ENCODE data around the gene ARFIP2. TPM values are rescaled to one million over a fixed set of nuclear protein-coding genes. Genes with fewer than 3 reads are reported as not detected.
A peak's percentile ranks its signal among the peaks of the same experiment; 100 is the strongest.

ARFIP2 gene
- total and polyA plus RNA-seq, 10 of the 15 experiments (the other 5 are each of a cell fraction or from before 2014, with no cell fraction given): 11.7 to 59.8 (median 48.0) TPM

DNA sequence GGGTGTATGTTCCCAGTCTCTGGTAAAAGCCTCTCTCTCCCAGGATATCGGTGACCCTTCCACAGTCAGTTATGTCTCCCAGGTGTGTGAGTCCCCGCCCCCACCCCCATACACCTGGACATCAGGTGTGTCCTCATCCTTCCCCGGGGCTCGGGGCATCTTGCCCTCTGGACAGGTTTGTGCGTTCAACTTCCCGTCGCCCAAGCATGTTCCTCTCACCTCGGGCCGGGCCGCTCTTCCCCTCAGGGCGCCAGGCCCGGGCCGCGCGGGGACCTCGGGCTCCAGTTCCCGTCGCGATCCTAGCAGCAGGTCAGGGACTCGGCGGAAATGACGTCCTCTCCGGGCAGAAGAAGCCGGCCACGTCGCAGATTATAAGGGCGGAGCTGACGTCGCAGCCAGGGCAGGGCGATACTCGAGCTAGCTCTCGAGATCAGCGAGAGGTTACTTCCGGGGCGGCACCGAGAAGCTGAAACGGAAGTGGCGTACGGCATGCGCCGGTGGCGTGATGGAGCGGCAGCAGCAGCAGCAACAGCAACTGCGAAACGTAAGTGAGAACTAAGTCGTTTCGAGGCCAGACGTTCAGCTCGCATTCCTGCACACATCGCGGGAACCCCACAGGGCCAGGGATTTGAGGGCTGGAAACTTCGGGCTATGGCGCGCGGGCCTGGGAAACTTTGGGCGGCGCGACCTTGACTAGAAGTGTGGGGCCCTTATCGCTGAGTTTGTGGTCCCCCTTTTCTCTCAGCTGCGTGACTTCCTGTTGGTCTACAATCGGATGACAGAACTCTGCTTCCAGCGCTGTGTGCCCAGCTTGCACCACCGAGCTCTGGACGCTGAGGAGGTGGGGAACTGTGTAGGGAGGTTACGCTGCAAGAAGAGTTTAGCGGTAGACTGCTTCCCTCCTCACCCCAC lies at the start of gene ARFIP2, which contains the start of gene TIMM10B (continued):
- TF ChIP-seq E2F8 (IDR thresholded peaks at IDR 0.05; ENCODE audit: low read depth, partially characterized antibody) (peak; percentile 44), CREM (IDR thresholded peaks at IDR 0.05; ENCODE audit: low read depth) (peak; percentile 99), REST (IDR thresholded peaks at IDR 0.05; ENCODE audit: low read depth, low read length) (no peak), IKZF2 (IDR thresholded peaks at IDR 0.05) (no peak), MYC (IDR thresholded peaks at IDR 0.05; ENCODE audit: insufficient read depth, insufficient read length, insufficient replicate concordance, low read length, severe bottlenecking) (no peak), FOS (IDR thresholded peaks at IDR 0.05; ENCODE audit: borderline replicate concordance, extremely low read depth, insufficient read length) (no peak)
- TF ChIP-seq, protein P1, sequence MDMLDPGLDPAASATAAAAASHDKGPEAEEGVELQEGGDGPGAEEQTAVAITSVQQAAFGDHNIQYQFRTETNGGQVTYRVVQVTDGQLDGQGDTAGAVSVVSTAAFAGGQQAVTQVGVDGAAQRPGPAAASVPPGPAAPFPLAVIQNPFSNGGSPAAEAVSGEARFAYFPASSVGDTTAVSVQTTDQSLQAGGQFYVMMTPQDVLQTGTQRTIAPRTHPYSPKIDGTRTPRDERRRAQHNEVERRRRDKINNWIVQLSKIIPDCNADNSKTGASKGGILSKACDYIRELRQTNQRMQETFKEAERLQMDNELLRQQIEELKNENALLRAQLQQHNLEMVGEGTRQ (IDR thresholded peaks at IDR 0.05; ENCODE audit: borderline replicate concordance, low read depth, low read length): no peak
- TF ChIP-seq, protein P2, sequence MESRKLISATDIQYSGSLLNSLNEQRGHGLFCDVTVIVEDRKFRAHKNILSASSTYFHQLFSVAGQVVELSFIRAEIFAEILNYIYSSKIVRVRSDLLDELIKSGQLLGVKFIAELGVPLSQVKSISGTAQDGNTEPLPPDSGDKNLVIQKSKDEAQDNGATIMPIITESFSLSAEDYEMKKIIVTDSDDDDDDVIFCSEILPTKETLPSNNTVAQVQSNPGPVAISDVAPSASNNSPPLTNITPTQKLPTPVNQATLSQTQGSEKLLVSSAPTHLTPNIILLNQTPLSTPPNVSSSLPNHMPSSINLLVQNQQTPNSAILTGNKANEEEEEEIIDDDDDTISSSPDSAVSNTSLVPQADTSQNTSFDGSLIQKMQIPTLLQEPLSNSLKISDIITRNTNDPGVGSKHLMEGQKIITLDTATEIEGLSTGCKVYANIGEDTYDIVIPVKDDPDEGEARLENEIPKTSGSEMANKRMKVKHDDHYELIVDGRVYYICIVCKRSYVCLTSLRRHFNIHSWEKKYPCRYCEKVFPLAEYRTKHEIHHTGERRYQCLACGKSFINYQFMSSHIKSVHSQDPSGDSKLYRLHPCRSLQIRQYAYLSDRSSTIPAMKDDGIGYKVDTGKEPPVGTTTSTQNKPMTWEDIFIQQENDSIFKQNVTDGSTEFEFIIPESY (IDR thresholded peaks at IDR 0.05): no peak

All from GM12878 (cell line).